RWPE2 (cell line): ENCODE results near the gene CASP2.

Experiments used
- ATAC-seq: fragments of 200-7000 bp; cut with Tn5 transposase; 3 replicates; pipeline ENCODE4 v1.9.1; 2021; ENCODE audit warnings: low read depth
- DNase-seq: peaks from one replicate; pipeline ENCODE4 v3.0.0-alpha.2; 2020; ENCODE audit warnings: low spot score
- H3K27ac ChIP-seq: fragments of 450-650 bp; 2 replicates; pipeline ENCODE4 v1.5.1; 2017; ENCODE audit warnings: mild to moderate bottlenecking; ENCODE audit not compliant: poor library complexity, severe bottlenecking
- H3K27me3 ChIP-seq: fragments of 250-450 bp; sonication (Bioruptor Pico); 2 replicates; pipeline ENCODE4 v1.5.1; 2021; ENCODE audit warnings: mild to moderate bottlenecking, moderate library complexity; ENCODE audit not compliant: insufficient read depth, poor library complexity, severe bottlenecking
- H3K36me3 ChIP-seq: fragments of 250-450 bp; sonication (Bioruptor Pico); 2 replicates; pipeline ENCODE4 v1.5.1; 2020; ENCODE audit warnings: low read depth, mild to moderate bottlenecking, moderate library complexity
- H3K4me1 ChIP-seq: fragments of 250-450 bp; sonication (Bioruptor Pico); 2 replicates; pipeline ENCODE4 v1.5.1; 2021; ENCODE audit warnings: mild to moderate bottlenecking, moderate library complexity; ENCODE audit not compliant: insufficient read depth, poor library complexity, severe bottlenecking
- H3K4me3 ChIP-seq: fragments of 250-450 bp; sonication (Bioruptor Pico); 2 replicates; pipeline ENCODE4 v1.5.1; 2021; ENCODE audit warnings: mild to moderate bottlenecking, moderate library complexity; ENCODE audit not compliant: severe bottlenecking
- H3K9me3 ChIP-seq: fragments of 250-450 bp; sonication (Bioruptor Pico); 2 replicates; pipeline ENCODE4 v1.5.1; 2021; ENCODE audit warnings: mild to moderate bottlenecking, moderate library complexity; ENCODE audit not compliant: severe bottlenecking
- TF ChIP-seq, protein P1 (sequence below): fragments of 450-650 bp; IDR thresholded peaks from one replicate; pipeline ENCODE4 v1.5.1; 2017; ENCODE audit warnings: mild to moderate bottlenecking, moderate library complexity; ENCODE audit not compliant: poor library complexity, severe bottlenecking

CASP2 gene

DNA sequence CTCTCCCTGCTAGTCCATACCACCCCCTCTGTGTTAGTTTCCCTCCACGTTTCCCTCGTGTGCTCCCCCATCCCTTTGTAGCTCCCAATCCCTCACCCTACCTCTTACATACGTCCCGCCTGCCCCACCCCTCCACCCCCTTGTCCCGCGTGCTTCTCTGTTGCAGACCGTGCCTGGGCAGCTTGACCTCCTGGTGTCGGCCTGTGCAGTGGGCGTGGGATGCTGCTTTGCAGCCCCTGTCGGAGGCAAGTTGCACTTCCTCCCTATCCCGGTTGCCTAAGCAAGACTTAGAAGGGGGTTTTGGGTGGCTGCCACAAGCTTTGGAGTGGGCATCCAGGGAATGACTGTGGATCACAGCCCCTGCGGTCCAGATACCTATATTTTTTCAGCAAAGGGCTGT is 35.5 kb downstream of the CASP2 start:
- DNase-seq (no peak), ATAC-seq (no peak)
- Histone ChIP-seq H3K4me1 (peaks cover 5% of the 10 kb centered on the region), H3K9me3 (no peaks in the 10 kb centered on the region), H3K27me3 (no peaks in the 10 kb centered on the region), H3K36me3 (no peaks in the 10 kb centered on the region), H3K27ac (no peak overlapping the region), H3K4me3 (no peak overlapping the region)
- TF ChIP-seq, protein P1, sequence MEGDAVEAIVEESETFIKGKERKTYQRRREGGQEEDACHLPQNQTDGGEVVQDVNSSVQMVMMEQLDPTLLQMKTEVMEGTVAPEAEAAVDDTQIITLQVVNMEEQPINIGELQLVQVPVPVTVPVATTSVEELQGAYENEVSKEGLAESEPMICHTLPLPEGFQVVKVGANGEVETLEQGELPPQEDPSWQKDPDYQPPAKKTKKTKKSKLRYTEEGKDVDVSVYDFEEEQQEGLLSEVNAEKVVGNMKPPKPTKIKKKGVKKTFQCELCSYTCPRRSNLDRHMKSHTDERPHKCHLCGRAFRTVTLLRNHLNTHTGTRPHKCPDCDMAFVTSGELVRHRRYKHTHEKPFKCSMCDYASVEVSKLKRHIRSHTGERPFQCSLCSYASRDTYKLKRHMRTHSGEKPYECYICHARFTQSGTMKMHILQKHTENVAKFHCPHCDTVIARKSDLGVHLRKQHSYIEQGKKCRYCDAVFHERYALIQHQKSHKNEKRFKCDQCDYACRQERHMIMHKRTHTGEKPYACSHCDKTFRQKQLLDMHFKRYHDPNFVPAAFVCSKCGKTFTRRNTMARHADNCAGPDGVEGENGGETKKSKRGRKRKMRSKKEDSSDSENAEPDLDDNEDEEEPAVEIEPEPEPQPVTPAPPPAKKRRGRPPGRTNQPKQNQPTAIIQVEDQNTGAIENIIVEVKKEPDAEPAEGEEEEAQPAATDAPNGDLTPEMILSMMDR: no peak

DNA sequence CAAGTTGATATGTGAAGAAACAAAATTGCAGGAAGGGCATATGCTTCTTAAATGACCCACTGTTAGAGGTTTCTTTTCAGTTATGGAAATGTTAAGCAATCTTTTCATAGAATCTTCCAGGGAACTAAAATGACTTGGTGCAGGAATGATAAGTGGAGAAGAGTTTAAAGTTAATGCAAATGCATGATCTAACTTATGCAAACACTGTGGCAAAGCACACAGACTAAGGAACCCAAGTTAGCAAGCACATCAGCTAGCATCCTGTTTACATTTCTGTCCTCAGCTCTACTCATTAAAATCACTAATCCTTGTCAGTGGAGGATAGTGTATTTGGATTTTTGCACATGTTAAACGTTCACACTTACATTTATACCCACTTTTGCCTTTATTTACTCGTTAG is 37.1 kb downstream of the CASP2 start:
- Histone ChIP-seq H3K27me3 (no peaks in the 10 kb centered on the region), H3K4me1 (no peaks in the 10 kb centered on the region), H3K9me3 (no peaks in the 10 kb centered on the region), H3K36me3 (no peaks in the 10 kb centered on the region), H3K27ac (no peak overlapping the region), H3K4me3 (no peak overlapping the region)
- TF ChIP-seq, protein P1: no peak
- DNase-seq: no peak
- ATAC-seq: no peak

DNA sequence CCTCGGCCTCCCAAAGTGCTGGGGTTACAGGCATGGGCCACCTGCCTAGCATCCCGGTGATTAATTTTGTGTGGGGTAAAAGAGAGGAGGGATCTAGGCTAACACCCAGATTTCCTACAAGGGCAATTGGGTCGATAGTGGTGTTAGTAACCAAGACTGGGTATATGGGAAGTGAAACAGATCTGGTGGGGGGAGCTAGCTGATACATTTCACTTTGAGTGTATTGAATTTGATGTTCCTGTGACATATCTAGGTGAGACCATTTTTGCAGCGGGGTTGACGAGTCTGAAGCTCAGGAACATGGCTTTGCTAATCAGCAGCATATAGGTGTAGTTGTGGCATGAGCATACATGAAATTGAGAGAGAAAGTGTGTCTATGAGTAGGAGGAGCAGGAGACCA is 39.8 kb downstream of the CASP2 start:
- no peak for DNase-seq
- peaks cover 14% of the 10 kb centered on the region for H3K4me1 ChIP-seq
- no peaks in the 10 kb centered on the region for H3K36me3 ChIP-seq
- H3K9me3 ChIP-seq: no peaks in the 10 kb centered on the region
- TF ChIP-seq, protein P1: no peak
- no peak overlapping the region for H3K4me3 ChIP-seq
- no peak overlapping the region for H3K27ac ChIP-seq
- no peak for ATAC-seq
- no peaks in the 10 kb centered on the region for H3K27me3 ChIP-seq

DNA sequence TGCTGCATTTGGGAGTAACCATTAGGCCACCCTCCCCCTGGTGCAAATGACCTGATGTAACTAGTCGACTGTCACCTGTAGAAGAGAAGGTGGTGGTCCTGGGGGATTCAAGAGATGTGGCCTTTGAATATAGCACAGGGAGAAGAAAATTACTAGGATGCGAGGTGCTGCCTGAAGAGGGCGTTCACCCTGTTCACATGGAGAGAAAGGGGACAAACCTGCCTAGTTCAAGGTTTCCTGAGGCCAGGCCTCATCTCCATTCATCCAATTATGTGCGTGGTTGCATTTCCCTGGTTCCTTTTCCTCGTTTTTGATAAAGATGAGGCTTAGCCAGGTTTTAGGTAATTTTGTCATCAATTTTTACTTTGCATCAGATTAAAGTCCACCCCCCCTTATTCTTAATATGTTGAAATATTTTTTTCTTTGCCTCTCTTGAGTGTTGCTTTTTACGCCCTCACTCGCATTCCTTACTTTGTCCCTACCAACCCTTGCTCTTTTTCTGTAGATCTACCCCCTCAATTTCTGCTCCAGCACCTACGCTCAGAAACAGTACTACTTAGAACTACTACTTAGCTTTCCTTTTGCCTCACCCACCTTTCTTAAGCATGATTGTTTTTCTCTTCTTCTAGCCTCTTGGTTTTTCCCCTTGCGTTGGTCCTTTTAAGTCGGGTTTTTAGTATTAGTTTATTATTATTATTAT is 41.5 kb downstream of the CASP2 start:
- H3K27ac ChIP-seq: no peak overlapping the region
- H3K4me1 ChIP-seq: peaks cover 28% of the 10 kb centered on the region
- TF ChIP-seq, protein P1: no peak
- no peaks in the 10 kb centered on the region for H3K27me3 ChIP-seq
- H3K4me3 ChIP-seq: no peak overlapping the region
- H3K36me3 ChIP-seq: no peaks in the 10 kb centered on the region
- no peaks in the 10 kb centered on the region for H3K9me3 ChIP-seq
- ATAC-seq (no peak), DNase-seq (no peak)

DNA sequence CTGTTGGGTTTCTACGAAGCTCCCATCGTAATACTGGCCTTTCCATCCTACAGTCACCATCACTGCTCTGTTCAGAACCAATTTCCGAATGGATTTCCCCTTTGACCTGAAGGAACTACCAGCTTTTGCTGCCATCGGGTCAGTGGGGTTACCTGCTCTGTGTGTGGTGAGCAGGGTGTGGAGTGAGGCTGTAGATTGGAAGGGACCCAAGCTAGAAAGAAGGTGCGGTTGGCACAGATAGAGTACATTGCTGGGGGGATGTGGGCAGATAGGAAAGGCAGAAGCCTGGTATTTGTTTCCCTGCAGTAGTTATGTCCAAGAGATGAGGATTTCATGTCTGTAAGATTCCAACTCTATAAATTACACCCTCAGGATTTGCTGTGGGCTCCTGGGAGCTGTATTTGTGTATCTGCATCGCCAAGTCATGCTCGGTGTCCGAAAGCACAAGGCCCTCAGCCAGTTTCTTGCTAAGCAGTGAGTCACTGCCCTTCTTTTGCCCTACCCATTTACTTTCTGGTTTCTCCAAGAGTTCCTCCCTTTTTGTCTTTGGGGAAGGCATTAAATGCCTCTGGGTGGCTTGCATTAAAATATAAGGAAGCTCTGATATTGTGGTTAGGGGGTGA is 43.1 kb downstream of the CASP2 start:
- H3K27ac ChIP-seq: peak overlapping the region; percentile 61

More for the DNA sequence above, 43.1 kb downstream of the CASP2 start:
- peak; percentile 95 for ATAC-seq
- Histone ChIP-seq H3K36me3 (no peaks in the 10 kb centered on the region), H3K27me3 (no peaks in the 10 kb centered on the region), H3K4me1 (peaks cover 31% of the 10 kb centered on the region), H3K4me3 (no peak overlapping the region), H3K9me3 (no peaks in the 10 kb centered on the region)
- no peak for DNase-seq
- TF ChIP-seq, protein P1: no peak
